ENCODE measurements around the gene ZNF792.
A peak's percentile ranks its signal among the peaks of the same experiment; 100 is the strongest.
"Not testable (repeated sequence)": the region's sequence is repeated elsewhere in the genome, so short reads cannot be mapped to it uniquely, and the experiment has no call there.

ZNF792 gene

GRCh38 chr19:34969721-34970120 is 5.7 kb upstream of the ZNF792 start:
- no peaks in the 10 kb centered on the region for H3K27me3 ChIP-seq (ENCODE audit: insufficient read depth, low read depth, severe bottlenecking)
- H3K36me3 ChIP-seq, result no peaks in the 10 kb centered on the region
- DNase-seq, result no peak

GRCh38 chr19:34967551-34967950 is 3.5 kb upstream of the ZNF792 start:
- no peak for TF ChIP-seq CTCF (IDR thresholded peaks at IDR 0.05; ENCODE audit: low read depth, low read length)
- no peaks in the 10 kb centered on the region for H3K27me3 ChIP-seq (ENCODE audit: insufficient read depth, low read depth, severe bottlenecking)
- no peak overlapping the region for H3K4me3 ChIP-seq (ENCODE audit: low read depth, low read length)
- H3K36me3 ChIP-seq, result no peaks in the 10 kb centered on the region
- peaks cover 33% of the 10 kb centered on the region for H3K9me3 ChIP-seq (ENCODE audit: severe bottlenecking)
- no peak overlapping the region for H3K27ac ChIP-seq
- DNase-seq, result no peak

More at GRCh38 chr19:34969721-34970120, 5.7 kb upstream of the ZNF792 start:
- peaks cover 33% of the 10 kb centered on the region for H3K9me3 ChIP-seq (ENCODE audit: severe bottlenecking)
- no peak overlapping the region for H3K27ac ChIP-seq
- H3K4me3 ChIP-seq (ENCODE audit: low read depth, low read length), result no peak overlapping the region
- TF ChIP-seq CTCF (IDR thresholded peaks at IDR 0.05; ENCODE audit: low read depth, low read length), result no peak

GRCh38 chr19:34965505-34965904 is 1.5 kb upstream of the ZNF792 start:
- H3K36me3 ChIP-seq, result peaks cover 12% of the 10 kb centered on the region
- H3K27ac ChIP-seq; DNase-seq; H3K27me3 ChIP-seq (ENCODE audit: insufficient read depth, low read depth, severe bottlenecking); H3K4me3 ChIP-seq (ENCODE audit: low read depth, low read length): not testable (repeated sequence)
- peaks cover 33% of the 10 kb centered on the region for H3K9me3 ChIP-seq (ENCODE audit: severe bottlenecking)

GRCh38 chr19:34964598-34964997 is 569 bp upstream of the ZNF792 start:
- H3K4me3 ChIP-seq (ENCODE audit: low read depth, low read length), result peak overlapping the region; percentile 75

GRCh38 chr19:34962687-34963572 is 1.1 kb downstream of the ZNF792 start:
- Histone ChIP-seq H3K36me3 (peaks cover 37% of the 10 kb centered on the region), H3K4me3 (ENCODE audit: low read depth, low read length) (peak overlapping the region; percentile 75), H3K27ac (peak overlapping the region; percentile 66; the same call in 1 of the 2 replicates), H3K27me3 (ENCODE audit: insufficient read depth, low read depth, severe bottlenecking) (no peaks in the 10 kb centered on the region), H3K9me3 (ENCODE audit: severe bottlenecking) (peaks cover 39% of the 10 kb centered on the region)
- no peak for DNase-seq
- TF ChIP-seq CTCF (IDR thresholded peaks at IDR 0.05; ENCODE audit: low read depth, low read length), result no peak

More at GRCh38 chr19:34964598-34964997, 569 bp upstream of the ZNF792 start:
- peaks cover 30% of the 10 kb centered on the region for H3K9me3 ChIP-seq (ENCODE audit: severe bottlenecking)
- peaks cover 21% of the 10 kb centered on the region for H3K36me3 ChIP-seq
- no peak for DNase-seq
- no peak overlapping the region for H3K27ac ChIP-seq
- TF ChIP-seq CTCF (IDR thresholded peaks at IDR 0.05; ENCODE audit: low read depth, low read length), result no peak
- H3K27me3 ChIP-seq (ENCODE audit: insufficient read depth, low read depth, severe bottlenecking), result no peaks in the 10 kb centered on the region

GRCh38 chr19:34961775-34962686 is 2.0 kb downstream of the ZNF792 start:
- peaks cover 37% of the 10 kb centered on the region for H3K9me3 ChIP-seq (ENCODE audit: severe bottlenecking)
- no peak for TF ChIP-seq CTCF (IDR thresholded peaks at IDR 0.05; ENCODE audit: low read depth, low read length)
- H3K27ac ChIP-seq, result no peak overlapping the region
- no peak for DNase-seq
- H3K27me3 ChIP-seq (ENCODE audit: insufficient read depth, low read depth, severe bottlenecking), result no peaks in the 10 kb centered on the region
- peaks cover 46% of the 10 kb centered on the region for H3K36me3 ChIP-seq
- no peak overlapping the region for H3K4me3 ChIP-seq (ENCODE audit: low read depth, low read length)
